ENCODE data around the gene TFB1M.
"Not testable (repeated sequence)": the region's sequence is repeated elsewhere in the genome, so short reads cannot be mapped to it uniquely, and the experiment has no call there.

The TFB1M gene

DNA sequence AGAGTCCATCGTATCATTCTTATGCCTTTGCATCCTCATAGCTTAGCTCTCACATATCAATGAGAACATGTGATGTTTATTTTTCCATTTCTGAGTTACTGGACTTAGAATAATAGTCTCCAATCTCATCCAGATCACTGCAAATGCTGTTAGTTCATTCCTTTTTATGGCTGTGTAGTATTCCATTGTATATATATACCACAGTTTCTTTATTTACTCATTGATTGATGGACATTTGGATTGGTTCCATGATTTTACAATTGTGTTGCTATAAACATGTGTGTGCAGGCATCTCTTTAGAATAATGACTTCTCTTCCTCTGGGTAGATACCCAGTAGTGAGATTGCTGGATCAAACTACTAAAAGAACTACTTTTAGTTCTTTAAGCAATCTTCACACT, 21.0 kb upstream of the TFB1M start:
- TF ChIP-seq, protein P1, sequence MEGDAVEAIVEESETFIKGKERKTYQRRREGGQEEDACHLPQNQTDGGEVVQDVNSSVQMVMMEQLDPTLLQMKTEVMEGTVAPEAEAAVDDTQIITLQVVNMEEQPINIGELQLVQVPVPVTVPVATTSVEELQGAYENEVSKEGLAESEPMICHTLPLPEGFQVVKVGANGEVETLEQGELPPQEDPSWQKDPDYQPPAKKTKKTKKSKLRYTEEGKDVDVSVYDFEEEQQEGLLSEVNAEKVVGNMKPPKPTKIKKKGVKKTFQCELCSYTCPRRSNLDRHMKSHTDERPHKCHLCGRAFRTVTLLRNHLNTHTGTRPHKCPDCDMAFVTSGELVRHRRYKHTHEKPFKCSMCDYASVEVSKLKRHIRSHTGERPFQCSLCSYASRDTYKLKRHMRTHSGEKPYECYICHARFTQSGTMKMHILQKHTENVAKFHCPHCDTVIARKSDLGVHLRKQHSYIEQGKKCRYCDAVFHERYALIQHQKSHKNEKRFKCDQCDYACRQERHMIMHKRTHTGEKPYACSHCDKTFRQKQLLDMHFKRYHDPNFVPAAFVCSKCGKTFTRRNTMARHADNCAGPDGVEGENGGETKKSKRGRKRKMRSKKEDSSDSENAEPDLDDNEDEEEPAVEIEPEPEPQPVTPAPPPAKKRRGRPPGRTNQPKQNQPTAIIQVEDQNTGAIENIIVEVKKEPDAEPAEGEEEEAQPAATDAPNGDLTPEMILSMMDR (conservative IDR thresholded peaks at IDR 0.05) = no peak
- no peak overlapping the region for H3K27ac ChIP-seq

DNA sequence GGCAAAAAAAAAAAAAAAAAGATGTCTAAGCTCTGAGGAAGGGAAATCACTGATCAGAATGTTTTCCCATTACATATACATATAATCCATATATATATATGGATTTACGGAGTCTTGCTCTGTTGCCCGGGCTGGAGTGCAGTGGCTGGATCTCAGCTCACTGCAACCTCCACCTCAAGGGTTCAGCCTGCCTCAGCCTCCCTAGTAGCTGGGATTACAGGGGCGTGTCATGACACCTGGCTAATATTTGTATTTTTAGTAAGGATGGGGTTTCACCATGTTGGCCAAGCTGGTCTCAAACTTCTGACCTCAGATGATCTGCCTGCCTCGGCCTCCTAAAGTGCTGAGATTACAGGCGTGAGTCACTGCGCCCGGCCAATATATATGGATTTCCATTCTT, 19.8 kb upstream of the TFB1M start:
- not testable (repeated sequence) for H3K27ac ChIP-seq

DNA sequence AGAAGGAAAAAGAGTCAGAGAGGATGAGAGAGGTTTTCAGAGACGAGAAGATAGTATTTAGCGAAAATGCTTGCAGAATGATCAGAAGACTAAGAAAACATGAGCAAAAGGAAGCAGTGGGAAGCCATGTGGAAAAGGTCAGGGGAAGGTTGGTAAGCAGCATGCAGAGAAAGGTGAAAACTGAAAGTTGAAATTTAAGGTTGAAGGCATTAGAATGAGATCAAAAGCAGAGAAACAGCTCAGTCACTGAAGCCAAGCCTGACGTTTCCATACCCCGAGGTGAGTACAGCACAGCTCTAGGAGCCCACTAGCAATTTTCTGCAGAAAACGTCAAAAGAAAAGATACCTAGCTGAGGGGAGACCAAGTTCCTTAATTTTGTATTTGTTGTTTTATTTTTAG, 19.1 kb upstream of the TFB1M start:
- TF ChIP-seq, protein P1 (conservative IDR thresholded peaks at IDR 0.05) = no peak

DNA sequence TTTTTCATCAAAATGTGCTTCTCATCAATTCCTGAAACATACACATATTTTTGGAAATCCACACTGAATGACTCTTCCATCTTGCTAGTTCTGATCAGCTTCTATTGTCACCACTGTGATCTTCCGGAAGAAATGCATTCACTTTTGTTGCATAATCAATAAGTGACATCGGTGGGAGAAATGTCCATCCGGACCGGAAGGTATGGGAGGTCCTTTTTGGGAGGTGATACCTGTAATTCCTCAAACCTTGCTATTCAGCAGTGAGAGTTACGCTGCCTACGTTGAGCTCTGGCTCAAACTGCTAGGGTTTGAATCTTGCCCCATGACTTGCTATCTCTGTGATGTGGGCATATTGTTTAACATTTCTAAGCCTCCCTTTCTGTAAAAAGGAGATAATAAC, 16.6 kb upstream of the TFB1M start:
- no peak overlapping the region for H3K27ac ChIP-seq
- TF ChIP-seq, protein P1 (conservative IDR thresholded peaks at IDR 0.05) = no peak

More for the DNA sequence above, 19.1 kb upstream of the TFB1M start:
- no peak overlapping the region for H3K27ac ChIP-seq

DNA sequence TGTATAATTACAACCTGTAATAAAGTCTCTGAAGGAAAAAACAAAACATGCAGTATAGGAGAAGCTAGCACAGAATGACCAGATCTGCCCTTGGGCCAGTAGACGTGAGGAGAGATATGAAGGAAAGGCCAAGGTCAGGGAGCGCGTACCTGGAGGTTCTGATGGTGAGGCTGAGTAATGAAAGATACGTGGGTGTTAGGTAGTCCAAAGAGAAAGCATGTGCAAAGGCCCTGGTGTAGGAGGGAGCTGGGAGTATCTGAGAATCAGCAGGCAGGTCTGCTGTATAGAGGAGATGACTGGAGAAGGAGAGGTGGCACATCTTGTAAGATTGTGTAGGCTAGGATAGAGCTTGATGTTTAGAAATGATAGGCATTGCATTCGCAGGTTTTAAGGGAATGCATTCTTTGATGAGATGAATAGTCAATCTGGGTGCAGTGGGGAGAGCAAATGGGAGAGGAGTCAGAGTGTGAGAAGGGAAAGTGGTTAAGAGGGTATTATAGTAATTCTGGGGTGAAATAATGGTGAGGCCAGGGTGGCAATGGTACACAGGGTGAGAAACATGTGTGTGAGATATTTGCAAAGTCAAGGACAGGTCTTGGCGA, 15.9 kb upstream of the TFB1M start:
- H3K27ac ChIP-seq = no peak overlapping the region
- TF ChIP-seq, protein P1 (conservative IDR thresholded peaks at IDR 0.05) = no peak

DNA sequence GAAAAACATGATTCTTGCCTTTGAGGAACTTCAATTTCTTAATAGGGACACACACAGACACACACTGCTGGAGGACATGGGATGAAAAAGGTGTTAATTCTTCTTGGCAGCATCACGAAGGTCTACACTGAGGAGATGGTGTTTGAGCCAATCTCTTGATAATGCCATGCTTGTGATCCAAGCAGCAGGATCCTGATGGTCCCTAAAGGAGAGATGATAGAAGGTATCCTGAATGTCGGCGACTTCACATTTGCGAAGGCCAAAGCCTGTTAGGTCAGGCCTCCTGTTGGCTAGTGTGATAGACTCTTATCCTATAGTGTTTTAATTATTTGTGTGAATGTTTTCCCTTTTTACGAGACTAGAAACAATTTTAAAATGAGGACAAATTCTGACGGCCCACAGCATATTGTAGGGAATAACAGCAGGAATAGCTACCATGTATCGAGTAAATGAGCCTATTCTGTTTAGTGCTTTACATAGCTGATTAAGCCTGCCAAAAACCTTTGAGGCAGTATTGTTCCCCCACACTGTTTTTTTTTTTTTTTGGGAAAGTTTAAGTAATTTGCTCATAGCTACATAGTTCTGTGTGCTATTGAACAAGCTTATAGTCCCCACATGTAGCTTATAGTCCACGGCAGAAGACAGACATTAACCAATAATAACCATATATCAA, 15.3 kb upstream of the TFB1M start:
- H3K27ac ChIP-seq = no peak overlapping the region
- TF ChIP-seq, protein P1 (conservative IDR thresholded peaks at IDR 0.05) = no peak

DNA sequence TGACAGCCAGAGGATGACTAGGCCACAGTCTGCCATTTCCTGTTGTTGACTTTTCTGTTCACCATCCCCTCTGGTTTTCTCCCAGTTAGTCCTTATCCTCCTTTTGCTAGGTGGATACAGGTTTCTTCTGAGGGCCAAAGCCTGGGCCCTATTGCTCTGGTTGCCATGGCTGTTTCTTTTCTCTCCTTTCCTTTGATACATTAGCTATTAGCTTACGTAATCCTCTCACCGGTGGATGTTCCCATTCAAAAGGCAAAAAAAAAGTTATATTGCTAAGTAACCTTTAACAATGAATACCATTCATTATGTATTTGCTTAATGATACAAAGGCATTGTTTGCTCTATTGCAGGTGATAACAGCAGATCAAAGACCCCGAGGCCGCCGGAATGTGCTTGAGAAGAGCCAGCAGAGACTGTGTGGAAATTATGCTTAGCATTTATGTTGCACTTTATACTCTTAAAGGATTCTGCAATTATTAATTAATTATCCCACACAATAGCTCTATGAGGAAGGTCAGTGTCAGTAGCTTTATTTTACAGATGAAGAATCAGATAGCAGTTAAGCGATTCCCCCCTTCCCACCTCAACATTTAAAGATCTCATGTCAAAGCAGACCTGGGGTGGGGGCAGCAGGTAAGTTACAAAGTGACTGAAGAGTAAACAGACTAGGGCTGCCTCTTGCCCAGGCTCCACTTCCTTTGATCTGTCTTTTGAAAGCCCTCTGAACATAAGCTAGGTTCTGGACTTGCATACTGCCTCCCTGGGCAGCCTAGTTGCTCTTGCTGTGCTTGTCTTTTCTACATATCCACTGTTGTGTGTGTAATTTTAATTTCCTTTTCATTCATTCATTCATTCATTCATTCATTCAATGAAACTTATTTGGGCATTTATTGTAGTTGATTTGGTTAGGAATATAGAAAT, 14.5 kb upstream of the TFB1M start:
- TF ChIP-seq, protein P1 (conservative IDR thresholded peaks at IDR 0.05) = no peak
- no peak overlapping the region for H3K27ac ChIP-seq

All from VCaP (cell line).